GM23338 (cell line): ENCODE results near the gene GSTP1.

Experiments
- CREB1 ChIP-seq: fragments of 250-450 bp; sonication (Bioruptor Pico); IDR thresholded peaks from 2 replicates; pipeline ENCODE4 v1.5.0; 2020; ENCODE audit warnings: low read depth, mild to moderate bottlenecking, moderate library complexity
- EZH2 ChIP-seq: fragments of 200-600 bp; sonication (generic); IDR thresholded peaks from one replicate; pipeline ENCODE4 v1.8.0; 2017; ENCODE audit warnings: antibody characterized with exemption, mild to moderate bottlenecking, low read depth; ENCODE audit not compliant: unreplicated experiment
- EZH2phosphoT487 ChIP-seq: fragments of 200-600 bp; sonication (generic); IDR thresholded peaks from one replicate; pipeline ENCODE4 v1.8.1; 2018; ENCODE audit warnings: antibody characterized with exemption; ENCODE audit not compliant: unreplicated experiment
- JUNB ChIP-seq: IDR thresholded peaks from one replicate; pipeline ENCODE4 v1.6.1; 2016; ENCODE audit warnings: antibody characterized with exemption; ENCODE audit not compliant: unreplicated experiment
- NANOG ChIP-seq: IDR thresholded peaks from 2 replicates; pipeline ENCODE4 v1.6.1; 2016; ENCODE audit warnings: antibody characterized with exemption, borderline replicate concordance
- POLR2AphosphoS5 ChIP-seq: IDR thresholded peaks from 2 replicates; pipeline ENCODE4 v1.6.1; 2016; ENCODE audit warnings: antibody characterized with exemption, low read depth
- REST ChIP-seq: IDR thresholded peaks from one replicate; pipeline ENCODE4 v1.6.1; 2018; ENCODE audit warnings: antibody characterized with exemption; ENCODE audit not compliant: unreplicated experiment
- STAT1 ChIP-seq: IDR thresholded peaks from one replicate; pipeline ENCODE4 v1.6.1; 2016; ENCODE audit warnings: antibody characterized with exemption; ENCODE audit not compliant: unreplicated experiment
- ZNF331 ChIP-seq: fragments of 250-450 bp; sonication (Bioruptor Pico); IDR thresholded peaks from 2 replicates; pipeline ENCODE4 v1.5.0; 2020; ENCODE audit warnings: low read depth, mild to moderate bottlenecking, moderate library complexity
- TF ChIP-seq, protein P1 (sequence below), 2 experiments: fragments of 200-600 bp in 1 of 2; sonication (generic) in 1 of 2; conservative IDR thresholded peaks; 2 replicates each; pipeline versions ENCODE4 v1.5.1 to v1.6.1; 2016 to 2017; ENCODE audit warnings: antibody characterized with exemption in 2 of 2, low read depth in 2 of 2, mild to moderate bottlenecking in 2 of 2, moderate library complexity in 1 of 2
- TF ChIP-seq, protein P2 (sequence below): IDR thresholded peaks from 2 replicates; pipeline ENCODE4 v1.6.1; 2016; ENCODE audit warnings: antibody characterized with exemption
- TF ChIP-seq, protein P3 (sequence below): fragments of 250-450 bp; sonication (Bioruptor Pico); IDR thresholded peaks from 2 replicates; pipeline ENCODE4 v1.5.0; 2020; ENCODE audit warnings: mild to moderate bottlenecking, moderate library complexity

- TF ChIP-seq, protein P1, sequence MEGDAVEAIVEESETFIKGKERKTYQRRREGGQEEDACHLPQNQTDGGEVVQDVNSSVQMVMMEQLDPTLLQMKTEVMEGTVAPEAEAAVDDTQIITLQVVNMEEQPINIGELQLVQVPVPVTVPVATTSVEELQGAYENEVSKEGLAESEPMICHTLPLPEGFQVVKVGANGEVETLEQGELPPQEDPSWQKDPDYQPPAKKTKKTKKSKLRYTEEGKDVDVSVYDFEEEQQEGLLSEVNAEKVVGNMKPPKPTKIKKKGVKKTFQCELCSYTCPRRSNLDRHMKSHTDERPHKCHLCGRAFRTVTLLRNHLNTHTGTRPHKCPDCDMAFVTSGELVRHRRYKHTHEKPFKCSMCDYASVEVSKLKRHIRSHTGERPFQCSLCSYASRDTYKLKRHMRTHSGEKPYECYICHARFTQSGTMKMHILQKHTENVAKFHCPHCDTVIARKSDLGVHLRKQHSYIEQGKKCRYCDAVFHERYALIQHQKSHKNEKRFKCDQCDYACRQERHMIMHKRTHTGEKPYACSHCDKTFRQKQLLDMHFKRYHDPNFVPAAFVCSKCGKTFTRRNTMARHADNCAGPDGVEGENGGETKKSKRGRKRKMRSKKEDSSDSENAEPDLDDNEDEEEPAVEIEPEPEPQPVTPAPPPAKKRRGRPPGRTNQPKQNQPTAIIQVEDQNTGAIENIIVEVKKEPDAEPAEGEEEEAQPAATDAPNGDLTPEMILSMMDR (conservative IDR thresholded peaks at IDR 0.05; ENCODE audit: low read depth in 2 of 2): no peak
- TF ChIP-seq CREB1 (no peak), EZH2phosphoT487 (no peak), POLR2AphosphoS5 (no peak), STAT1 (no peak), REST (no peak), EZH2 (no peak), JUNB (no peak), NANOG (no peak), ZNF331 (CRISPR knock-in tag) (no peak)
- TF ChIP-seq, protein P2, sequence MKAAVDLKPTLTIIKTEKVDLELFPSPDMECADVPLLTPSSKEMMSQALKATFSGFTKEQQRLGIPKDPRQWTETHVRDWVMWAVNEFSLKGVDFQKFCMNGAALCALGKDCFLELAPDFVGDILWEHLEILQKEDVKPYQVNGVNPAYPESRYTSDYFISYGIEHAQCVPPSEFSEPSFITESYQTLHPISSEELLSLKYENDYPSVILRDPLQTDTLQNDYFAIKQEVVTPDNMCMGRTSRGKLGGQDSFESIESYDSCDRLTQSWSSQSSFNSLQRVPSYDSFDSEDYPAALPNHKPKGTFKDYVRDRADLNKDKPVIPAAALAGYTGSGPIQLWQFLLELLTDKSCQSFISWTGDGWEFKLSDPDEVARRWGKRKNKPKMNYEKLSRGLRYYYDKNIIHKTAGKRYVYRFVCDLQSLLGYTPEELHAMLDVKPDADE: no peak
- TF ChIP-seq, protein P3, sequence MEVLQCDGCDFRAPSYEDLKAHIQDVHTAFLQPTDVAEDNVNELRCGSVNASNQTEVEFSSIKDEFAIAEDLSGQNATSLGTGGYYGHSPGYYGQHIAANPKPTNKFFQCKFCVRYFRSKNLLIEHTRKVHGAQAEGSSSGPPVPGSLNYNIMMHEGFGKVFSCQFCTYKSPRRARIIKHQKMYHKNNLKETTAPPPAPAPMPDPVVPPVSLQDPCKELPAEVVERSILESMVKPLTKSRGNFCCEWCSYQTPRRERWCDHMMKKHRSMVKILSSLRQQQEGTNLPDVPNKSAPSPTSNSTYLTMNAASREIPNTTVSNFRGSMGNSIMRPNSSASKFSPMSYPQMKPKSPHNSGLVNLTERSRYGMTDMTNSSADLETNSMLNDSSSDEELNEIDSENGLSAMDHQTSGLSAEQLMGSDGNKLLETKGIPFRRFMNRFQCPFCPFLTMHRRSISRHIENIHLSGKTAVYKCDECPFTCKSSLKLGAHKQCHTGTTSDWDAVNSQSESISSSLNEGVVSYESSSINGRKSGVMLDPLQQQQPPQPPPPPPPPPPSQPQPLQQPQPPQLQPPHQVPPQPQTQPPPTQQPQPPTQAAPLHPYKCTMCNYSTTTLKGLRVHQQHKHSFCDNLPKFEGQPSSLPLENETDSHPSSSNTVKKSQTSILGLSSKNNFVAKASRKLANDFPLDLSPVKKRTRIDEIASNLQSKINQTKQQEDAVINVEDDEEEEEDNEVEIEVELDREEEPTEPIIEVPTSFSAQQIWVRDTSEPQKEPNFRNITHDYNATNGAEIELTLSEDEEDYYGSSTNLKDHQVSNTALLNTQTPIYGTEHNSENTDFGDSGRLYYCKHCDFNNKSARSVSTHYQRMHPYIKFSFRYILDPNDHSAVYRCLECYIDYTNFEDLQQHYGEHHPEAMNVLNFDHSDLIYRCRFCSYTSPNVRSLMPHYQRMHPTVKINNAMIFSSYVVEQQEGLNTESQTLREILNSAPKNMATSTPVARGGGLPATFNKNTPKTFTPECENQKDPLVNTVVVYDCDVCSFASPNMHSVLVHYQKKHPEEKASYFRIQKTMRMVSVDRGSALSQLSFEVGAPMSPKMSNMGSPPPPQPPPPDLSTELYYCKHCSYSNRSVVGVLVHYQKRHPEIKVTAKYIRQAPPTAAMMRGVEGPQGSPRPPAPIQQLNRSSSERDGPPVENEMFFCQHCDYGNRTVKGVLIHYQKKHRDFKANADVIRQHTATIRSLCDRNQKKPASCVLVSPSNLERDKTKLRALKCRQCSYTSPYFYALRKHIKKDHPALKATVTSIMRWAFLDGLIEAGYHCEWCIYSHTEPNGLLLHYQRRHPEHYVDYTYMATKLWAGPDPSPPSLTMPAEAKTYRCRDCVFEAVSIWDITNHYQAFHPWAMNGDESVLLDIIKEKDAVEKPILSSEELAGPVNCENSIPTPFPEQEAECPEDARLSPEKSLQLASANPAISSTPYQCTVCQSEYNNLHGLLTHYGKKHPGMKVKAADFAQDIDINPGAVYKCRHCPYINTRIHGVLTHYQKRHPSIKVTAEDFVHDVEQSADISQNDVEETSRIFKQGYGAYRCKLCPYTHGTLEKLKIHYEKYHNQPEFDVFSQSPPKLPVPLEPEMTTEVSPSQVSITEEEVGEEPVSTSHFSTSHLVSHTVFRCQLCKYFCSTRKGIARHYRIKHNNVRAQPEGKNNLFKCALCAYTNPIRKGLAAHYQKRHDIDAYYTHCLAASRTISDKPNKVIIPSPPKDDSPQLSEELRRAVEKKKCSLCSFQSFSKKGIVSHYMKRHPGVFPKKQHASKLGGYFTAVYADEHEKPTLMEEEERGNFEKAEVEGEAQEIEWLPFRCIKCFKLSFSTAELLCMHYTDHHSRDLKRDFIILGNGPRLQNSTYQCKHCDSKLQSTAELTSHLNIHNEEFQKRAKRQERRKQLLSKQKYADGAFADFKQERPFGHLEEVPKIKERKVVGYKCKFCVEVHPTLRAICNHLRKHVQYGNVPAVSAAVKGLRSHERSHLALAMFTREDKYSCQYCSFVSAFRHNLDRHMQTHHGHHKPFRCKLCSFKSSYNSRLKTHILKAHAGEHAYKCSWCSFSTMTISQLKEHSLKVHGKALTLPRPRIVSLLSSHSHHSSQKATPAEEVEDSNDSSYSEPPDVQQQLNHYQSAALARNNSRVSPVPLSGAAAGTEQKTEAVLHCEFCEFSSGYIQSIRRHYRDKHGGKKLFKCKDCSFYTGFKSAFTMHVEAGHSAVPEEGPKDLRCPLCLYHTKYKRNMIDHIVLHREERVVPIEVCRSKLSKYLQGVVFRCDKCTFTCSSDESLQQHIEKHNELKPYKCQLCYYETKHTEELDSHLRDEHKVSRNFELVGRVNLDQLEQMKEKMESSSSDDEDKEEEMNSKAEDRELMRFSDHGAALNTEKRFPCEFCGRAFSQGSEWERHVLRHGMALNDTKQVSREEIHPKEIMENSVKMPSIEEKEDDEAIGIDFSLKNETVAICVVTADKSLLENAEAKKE (CRISPR knock-in tag): no peak
Measured at GRCh38 chr11:67605231-67606011, 21.8 kb downstream of the GSTP1 start.
